AG04450 (cell line): ENCODE measurements around the gene RBM15B. TPM values are rescaled to one million over a fixed set of nuclear protein-coding genes. Genes with fewer than 3 reads are reported as not detected.
A peak's percentile ranks its signal among the peaks of the same experiment; 100 is the strongest.

ENCODE experiments used
- CTCF ChIA-PET: fragments of 300-600, 350-600 bp; formaldehyde crosslinking; extraction: SDS; loops from one replicate; lab custom pipeline; 2022; ENCODE audit warnings: antibody characterized with exemption, inconsistent platforms; lab: Charles Lee
- POLR2A ChIA-PET: fragments of 350-600 bp; formaldehyde crosslinking; extraction: SDS; loops from one replicate; lab custom pipeline; 2021; ENCODE audit warnings: antibody characterized with exemption, inconsistent platforms; lab: Yijun Ruan, JAX
- DNase-seq: peaks from one replicate; pipeline ENCODE4 v3.0.0-alpha.2; 2011; ENCODE audit warnings: low read depth, low spot score
- H3K27ac ChIP-seq: one replicate; pipeline ENCODE4 v1.5.1; 2012; ENCODE audit warnings: low read depth, low read length, control low read depth
- H3K27me3 ChIP-seq: one replicate; pipeline ENCODE4 v1.6.0; 2012; ENCODE audit warnings: low read length; ENCODE audit not compliant: control insufficient read depth, insufficient read depth
- H3K4me3 ChIP-seq: 2 replicates; pipeline ENCODE4 v1.5.1; 2011; ENCODE audit warnings: mild to moderate bottlenecking, low read depth, low read length, control low read depth
- H3K9me3 ChIP-seq: 2 replicates; pipeline ENCODE4 v1.5.1; 2012; ENCODE audit warnings: low read length; ENCODE audit not compliant: control insufficient read depth, insufficient read depth
- CTCF ChIP-seq: IDR thresholded peaks from 2 replicates; pipeline ENCODE4 v1.5.1; 2011; ENCODE audit warnings: low read depth, low read length, control low read depth, inconsistent platforms
- polyA plus RNA-seq: library from polyadenylated mRNA; depleted of rRNA; stranded (reverse); fragments of >200 nt; gene quantifications from 2 replicates; pipeline ENCODE4 v1.2.3, GENCODE V29; 2011

The RBM15B gene
- polyA plus RNA-seq, 1 experiment, result 12.5 TPM

- DNase-seq, result no peak
- peaks cover 17% of the 10 kb centered on the region for H3K9me3 ChIP-seq
- TF ChIP-seq CTCF, result no peak
- ChIA-PET CTCF (no interaction called here), POLR2A (interaction anchor here (1.3 to 2.0 kb wide), 2 partner anchors 9 to 13 kb away, joined by 3 to 9 read pairs; partner anchors contain the start of gene MANF)
- no peak overlapping the region for H3K4me3 ChIP-seq
- no peak overlapping the region for H3K27ac ChIP-seq
- no peaks in the 10 kb centered on the region for H3K27me3 ChIP-seq
These were observed 3.5 kb downstream of the RBM15B start for GRCh38 chr3:51394541-51394940.

- H3K4me3 ChIP-seq, result no peak overlapping the region
- peaks cover 17% of the 10 kb centered on the region for H3K9me3 ChIP-seq
- H3K27me3 ChIP-seq, result no peaks in the 10 kb centered on the region
- ChIA-PET POLR2A (interaction anchor here (2.0 kb wide), 1 partner anchor 10 kb away, joined by 9 read pairs; the partner anchor contains the start of gene MANF), CTCF (interaction anchor here (1.9 kb wide), 1 partner anchor 8 kb away, joined by 4 read pairs; no protein-coding TSS in a partner anchor)
- H3K27ac ChIP-seq, result no peak overlapping the region
- DNase-seq, result no peak
- TF ChIP-seq CTCF, result no peak
These were observed 4.6 kb downstream of the RBM15B start for GRCh38 chr3:51395493-51396213.

GRCh38 chr3:51396401-51396800 is 5.3 kb downstream of the RBM15B start:
- H3K27ac ChIP-seq, result no peak overlapping the region
- no peaks in the 10 kb centered on the region for H3K27me3 ChIP-seq
- ChIA-PET POLR2A (interaction anchor here (2.0 kb wide), 1 partner anchor 11 kb away, joined by 9 read pairs; the partner anchor contains the start of gene MANF), CTCF (interaction anchor here (1.9 kb wide), 1 partner anchor 9 kb away, joined by 4 read pairs; no protein-coding TSS in a partner anchor)
- H3K9me3 ChIP-seq, result peaks cover 17% of the 10 kb centered on the region
- DNase-seq, result no peak
- no peak overlapping the region for H3K4me3 ChIP-seq
- no peak for TF ChIP-seq CTCF

- DNase-seq, result no peak
These were observed 6.3 kb downstream of the RBM15B start for GRCh38 chr3:51397392-51397791.

More at GRCh38 chr3:51397392-51397791, 6.3 kb downstream of the RBM15B start:
- CTCF ChIA-PET, result interaction anchor here (0.9 to 1.9 kb wide), 4 partner anchors 8 to 544 kb away, joined by 3 to 4 read pairs (median 3); partner anchors contain the start of gene RRP9
- Histone ChIP-seq H3K4me3 (no peak overlapping the region), H3K27me3 (no peaks in the 10 kb centered on the region), H3K27ac (peak overlapping the region; percentile 21), H3K9me3 (peaks cover 14% of the 10 kb centered on the region)
- TF ChIP-seq CTCF, result no peak
- POLR2A ChIA-PET, result interaction anchor here (0.5 kb wide), 1 partner anchor 103 kb away, joined by 9 read pairs; no protein-coding TSS in a partner anchor
